HG03039 (cell line): ENCODE measurements around the gene CCDC70.
A peak's percentile ranks its signal among the peaks of the same experiment; 100 is the strongest.

Experiments used
- ATAC-seq: cut with Tn5 transposase; IDR thresholded peaks from one replicate; pipeline ENCODE4 v1.9.1; 2021; ENCODE audit warnings: mild to moderate bottlenecking, moderate library complexity; ENCODE audit not compliant: unreplicated experiment

Gene CCDC70

DNA sequence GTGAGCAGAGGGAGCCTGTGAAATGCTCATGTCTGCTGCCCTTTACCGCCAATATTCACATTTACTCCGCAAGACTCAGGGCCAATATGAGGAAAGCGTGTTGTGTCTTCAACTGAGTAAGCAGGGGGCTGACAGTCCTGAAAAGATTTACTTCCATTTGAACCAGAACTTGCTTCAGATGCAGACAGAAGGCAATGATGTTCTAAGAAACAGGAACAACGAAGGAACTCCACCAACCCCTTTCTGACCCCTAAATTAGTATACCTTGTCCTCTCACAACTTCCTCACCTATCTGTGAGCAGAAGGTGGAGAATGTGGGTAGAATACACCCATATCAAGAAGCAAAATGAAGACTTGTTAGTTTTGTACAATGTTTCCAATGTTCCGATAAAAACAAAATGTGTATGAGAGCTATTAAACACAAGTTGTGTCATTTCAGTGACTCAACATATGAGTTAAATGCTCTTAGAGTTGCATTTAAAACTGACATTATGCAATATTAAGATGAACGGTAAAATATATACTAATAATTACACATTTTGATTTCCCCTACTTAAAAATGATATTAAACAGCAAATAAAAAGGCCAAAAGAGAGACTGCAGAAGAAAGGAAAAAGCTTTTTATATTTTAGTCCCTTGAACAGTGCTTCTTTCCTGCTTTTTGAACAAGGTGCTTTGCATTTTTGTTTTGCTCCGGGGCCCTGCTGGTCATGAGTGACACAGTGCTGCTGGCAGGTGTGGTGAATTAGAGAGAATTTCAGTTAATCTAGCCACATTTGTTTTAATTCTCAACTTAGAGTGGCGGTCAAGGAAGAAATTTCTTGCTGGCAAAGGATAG, 32.8 kb upstream of the CCDC70 start:
- ATAC-seq, result no peak

DNA sequence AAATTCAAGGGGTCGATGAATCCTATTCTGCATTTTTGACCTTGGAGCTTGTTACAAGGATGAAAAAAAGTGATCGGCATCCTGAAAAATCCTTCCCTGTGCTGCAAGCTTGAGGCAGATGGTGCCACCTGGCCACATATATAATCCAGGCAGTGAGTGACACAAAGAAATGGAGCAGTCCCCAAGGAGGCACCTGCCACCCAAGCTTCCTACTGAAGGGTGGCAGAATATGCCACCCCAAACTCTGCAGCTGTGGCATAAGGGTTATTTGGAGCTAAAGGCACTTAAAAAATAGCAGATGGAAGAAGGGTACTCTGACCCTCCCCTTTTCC, 32.2 kb upstream of the CCDC70 start:
- ATAC-seq, result no peak

DNA sequence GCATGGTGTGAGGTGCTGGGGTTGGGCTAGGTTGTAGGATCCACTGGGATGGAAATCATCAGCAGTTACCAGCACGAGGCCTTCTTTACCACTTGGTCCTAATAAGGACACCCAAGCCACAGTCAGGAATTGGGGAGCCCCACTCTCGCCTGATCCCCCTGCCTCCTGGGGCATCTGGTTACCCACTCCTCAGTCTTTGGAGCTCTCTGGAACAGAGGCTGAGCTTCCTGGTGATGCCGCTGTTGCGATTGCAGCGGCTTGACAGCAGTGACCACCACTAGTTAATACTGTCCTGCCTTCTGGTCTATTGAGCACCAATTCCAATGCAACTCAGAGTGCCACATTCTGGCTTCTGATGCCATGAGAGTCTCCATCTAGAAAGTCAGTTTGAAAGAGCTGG, 30.2 kb upstream of the CCDC70 start:
- ATAC-seq, result no peak

DNA sequence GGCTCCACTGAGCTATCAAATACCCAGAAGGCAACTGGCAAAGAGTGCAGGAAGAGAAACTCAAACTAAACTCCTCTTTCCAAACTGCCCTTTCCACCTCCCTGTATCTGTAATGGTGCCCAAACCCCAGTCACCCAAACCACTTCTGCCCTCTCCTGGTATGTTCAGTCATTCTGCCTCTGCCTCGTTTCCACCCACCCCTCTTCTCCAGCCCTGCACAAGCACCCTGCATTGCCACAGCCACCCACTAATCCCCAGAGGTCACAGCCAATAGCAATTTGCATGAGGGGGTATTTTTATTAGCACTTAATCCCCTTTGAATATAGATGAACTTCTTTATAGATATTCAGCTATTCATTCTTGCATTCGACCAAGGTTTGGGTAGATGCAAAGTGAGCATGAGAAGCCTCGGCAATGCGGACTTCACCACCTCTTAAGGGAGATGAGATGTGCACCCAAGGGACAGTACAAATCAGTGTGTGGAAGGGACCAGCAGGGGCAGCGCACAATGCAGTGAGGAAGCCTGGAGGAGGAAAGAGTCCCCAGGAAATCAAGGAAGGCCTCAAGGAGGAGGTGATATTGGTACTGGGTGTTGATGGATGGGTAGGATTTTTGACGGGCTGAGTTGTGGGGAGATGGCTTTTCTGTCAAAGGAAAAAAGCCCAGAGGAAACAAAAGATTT, 29.2 kb upstream of the CCDC70 start:
- ATAC-seq, result peak; percentile 68

DNA sequence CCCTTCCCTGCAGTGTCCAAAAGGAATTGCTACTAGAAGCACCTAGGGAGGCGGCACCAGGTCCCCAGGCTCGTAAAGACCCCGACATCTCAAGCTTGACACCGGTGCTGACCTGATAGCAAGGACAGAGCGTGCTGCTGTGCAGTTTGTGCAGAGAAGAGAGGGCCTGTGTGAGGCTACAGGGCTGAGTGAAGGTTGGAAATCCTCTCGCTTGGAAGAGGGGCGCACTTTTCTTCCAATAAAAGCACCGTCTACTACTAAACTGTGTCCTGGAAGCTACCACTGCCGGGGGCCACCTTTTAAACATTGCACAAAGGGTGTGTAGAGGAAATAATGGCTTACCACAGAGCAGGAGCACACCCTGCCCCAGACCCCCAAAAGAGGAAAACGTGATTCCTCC, 27.8 kb upstream of the CCDC70 start:
- ATAC-seq, result no peak

DNA sequence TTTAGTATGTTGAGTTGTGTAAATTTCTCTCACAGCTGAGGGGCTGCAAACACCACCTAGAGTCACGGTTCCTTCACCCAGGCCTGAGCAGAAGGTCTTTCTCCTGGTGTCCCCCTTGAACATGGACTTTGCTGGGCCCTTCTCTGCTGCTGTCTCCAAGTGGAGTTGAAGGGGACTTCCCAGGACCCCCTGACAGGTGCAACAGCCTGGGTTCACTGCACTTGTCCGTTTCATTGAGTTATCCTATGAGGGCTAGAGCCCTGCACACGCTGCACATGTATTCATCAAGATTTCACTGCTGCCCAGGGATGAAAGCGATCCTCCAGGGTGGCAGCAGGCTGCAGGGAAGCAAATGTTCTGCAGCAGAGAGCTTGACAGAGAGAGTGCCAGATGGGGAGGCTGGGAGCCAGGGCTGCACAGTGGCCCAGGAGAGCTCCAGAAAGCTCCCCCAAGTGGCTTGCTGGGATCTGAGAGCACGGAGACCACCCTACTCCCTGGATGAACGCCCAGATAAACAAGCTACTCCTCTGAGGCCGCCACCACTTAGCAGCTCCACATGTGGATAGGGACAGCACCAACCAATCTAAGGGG, 27.1 kb upstream of the CCDC70 start:
- ATAC-seq, result no peak

DNA sequence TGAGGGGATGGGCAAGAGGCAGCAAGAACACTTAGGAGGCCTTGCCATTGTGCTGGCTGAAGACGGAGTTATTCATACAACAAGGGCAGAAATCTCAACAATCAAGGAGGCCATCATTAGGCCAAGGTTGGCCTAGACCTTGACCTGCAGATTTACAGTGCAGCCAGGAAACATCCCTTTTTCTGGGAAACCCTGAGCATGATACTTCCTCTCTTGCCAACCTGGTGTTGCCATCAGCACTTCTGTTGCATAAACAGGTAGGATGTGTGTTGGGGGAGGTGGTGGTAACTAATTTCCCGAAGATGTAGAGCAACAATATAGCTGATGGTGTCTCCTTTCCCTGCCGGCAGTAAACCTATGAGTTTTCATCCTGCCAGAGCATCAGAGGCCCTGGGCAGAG, 24.8 kb upstream of the CCDC70 start:
- no peak for ATAC-seq

DNA sequence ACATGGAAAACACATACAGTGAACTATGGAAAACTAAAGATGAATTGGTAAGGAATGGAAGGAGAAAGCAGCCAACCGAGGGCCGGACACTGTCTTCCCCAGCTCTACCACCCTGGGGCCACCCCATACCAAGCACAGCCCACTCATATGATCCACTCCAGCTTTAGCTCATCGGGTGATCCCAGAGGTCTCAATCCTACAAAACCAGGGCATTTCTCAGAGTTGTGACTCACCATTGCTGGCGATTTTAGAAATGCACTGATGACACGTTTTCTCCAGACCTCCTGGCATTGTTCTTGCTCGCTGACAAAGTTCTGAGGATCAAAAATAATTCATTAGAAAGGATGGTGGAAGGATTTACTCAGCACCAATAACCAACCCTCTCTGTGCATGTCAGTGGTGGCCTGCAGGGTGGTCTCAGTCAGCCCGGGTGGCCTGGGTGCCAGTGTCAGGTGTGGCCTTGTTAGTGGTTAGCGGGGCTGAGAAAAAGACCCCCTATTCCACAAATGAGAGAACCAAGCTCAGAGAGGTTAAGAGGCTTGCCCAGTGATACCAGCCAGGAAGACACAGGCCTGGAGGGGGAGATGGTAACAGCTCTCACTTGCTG, 23.4 kb upstream of the CCDC70 start:
- ATAC-seq, result no peak

DNA sequence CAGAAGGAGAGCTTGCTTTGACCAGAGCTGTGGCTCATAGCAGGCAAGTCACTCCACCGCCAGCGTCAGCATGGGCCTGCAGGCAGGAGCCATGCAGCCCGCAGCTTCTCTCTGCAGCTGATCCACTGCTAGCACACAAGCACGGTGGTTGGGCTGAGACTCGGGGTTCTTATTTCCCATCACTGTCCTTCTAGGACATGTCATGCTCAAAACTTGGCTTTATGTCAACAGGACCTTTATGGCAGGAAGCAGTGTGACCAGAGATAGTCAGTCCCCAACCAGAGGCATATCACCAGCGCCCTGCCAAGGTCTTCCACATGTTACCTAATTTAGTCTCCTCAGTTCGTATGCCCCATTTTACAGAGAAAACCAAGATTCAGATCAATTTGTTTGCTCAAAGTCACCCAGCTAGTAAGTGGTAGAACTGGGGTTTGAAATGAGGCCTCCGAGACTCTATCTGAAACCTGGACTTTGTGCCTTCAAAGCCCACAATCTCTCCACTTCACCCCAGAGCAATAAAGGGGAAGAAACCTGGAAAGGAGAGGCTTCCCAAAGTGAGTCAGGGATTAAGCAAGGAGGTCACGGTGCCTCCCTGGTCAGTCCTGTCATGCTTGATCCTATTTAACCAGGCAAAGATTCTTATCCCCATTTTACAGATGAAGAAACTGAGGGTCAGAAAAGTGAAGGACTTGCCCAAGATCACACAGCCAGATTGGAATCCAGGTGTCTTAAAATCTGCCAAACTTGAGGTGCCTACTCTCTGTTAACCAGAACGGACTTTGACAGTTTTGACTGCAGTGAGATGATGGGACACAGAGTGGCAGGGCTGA, 21.8 kb upstream of the CCDC70 start:
- ATAC-seq, result no peak

DNA sequence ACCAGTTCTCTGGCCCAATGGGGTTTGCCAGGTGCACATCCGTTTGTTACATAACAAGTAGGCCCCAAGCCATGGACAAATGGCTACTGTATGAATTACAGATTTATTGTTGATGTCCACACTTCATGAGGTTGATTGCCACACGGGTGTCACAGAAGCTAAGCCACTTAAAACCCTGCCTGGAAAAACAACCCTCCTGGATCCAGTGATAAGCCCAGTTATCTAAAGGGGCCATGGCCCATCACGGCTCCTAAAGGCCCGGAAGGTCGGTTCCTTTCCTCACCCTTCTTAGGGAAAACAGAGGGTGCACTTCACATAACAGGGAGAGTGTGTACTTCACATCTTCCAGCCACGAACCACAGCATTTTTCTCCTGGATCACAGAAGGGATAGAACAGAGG, 20.9 kb upstream of the CCDC70 start:
- ATAC-seq, result no peak

DNA sequence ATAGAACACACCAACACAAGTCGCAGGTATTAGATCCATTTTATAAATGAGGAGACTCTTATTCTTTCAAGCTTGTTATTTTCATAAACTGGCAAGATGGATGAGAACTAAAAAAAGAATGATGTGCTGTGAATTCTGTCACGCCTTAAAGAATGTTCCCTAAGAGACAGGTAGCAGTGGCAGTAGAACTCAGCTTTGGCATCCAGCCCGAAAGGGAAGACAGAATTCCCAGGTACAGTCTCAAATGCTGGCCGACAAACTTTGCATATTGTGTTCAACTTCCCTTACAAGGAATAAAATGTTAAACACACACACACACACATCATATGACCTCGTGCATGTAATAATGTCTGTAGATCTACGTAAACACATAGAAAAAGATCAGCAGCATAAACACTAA, 20.0 kb upstream of the CCDC70 start:
- no peak for ATAC-seq

DNA sequence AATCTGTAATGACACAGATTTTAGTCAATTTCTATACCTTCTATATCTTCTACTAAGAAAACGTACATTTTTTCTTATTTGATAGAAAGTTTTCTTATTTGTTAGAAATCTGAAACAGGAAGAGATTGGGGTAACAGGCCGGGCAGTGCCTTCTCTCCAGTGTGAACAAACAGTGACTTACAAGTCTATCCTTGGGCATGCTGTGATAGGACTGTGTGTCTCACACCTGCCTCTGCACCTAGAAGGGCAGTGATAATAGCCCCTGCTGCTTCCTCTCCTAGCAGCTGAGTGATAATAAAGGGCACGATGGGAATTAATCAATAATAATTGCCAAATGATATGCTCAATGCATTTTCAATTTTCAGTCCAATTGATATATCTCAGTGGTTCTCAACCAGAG, 18.2 kb upstream of the CCDC70 start:
- ATAC-seq, result no peak

DNA sequence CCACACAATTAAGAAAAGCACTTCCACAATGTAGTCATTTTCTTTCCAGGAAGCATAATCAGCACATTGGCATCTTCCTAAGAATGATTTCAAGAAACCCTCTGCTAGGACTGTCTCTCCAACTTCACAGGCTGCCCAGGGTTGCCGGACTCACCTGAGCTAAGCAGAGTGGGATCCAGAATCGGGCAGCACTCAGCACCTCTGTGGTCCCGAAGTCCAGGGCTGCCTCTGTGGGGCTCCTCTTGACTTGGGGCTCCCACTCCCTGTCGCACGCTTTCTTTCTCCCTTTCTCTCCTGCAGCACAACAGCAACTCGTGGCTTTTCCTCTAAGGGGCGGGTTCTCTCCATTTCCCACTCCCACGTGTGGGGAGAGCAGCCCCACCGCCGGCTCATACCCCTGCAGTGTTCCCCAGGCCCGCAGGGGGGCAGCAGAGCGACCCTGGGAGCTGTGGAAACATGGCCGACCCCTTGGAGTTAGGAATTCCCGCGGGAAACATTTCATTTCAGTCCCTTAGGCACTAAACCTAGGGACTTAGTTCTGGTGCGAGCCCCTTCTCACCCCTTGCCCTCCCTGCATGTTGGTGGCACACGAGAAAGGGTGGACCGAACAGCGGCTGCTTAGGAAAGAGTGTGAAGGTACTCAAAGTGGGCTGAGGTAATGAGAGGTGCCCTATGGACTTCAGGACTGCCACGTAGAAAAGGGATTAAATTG, 16.8 kb upstream of the CCDC70 start, which contains the start of gene TMEM272:
TSS of gene TMEM272 (minus strand) at position 316 of the 712 bp plus-strand sequence. CDS start 6,647 bp downstream, outside the sequence.
- no peak for ATAC-seq

DNA sequence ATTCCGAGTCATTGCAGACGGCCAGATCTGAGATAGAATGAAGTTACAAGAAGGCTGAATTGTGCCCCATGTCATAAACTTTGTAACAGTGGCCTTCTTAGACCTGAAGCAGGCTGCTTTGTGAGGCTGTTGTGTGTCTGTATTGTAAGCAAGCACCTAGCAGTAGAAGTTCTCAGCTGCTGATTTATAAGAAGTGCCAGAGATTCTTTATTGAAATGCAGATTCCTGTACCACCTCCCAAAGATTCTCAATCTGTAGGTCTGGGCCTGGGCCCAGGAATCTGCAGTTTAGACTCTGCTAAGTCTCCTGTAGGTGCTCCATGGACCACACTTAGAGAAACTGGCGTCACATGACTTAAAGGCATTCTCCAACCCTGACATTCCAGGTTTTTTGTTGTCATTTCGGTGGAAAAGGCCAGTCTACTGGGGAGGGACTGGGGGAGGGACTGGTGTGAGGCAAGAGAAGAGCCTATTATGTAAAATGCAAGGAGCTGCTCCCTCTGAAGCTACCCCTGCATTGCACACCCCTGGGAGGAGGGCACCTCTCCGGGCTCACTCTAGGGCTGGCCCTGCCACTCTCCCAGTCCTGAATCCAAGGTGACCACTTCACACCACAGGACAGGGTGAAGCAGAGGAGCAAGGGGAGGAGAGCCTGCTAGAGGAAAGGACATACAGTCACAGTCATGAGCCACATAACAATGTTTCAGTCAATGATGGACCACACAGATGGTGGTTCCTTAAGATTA, 16.0 kb upstream of the CCDC70 start:
- ATAC-seq, result no peak

DNA sequence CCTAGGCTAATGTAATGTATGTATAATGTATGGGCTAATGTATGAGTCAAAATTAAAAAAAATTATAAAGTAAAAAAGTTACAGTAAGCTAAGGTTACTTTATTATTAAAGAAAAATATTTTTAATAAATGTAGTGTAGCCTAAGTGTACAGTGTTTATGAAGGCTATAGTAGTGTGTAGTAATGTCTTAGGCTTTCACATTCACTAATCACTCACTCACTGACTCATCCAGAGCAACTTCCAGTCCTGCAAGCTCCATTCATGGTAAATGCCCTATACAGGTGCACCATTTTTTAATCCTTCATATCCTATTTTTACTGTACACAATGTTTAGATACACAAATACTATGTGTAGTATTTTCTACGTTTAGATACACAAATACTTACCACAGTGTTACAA, 15.0 kb upstream of the CCDC70 start:
- no peak for ATAC-seq

DNA sequence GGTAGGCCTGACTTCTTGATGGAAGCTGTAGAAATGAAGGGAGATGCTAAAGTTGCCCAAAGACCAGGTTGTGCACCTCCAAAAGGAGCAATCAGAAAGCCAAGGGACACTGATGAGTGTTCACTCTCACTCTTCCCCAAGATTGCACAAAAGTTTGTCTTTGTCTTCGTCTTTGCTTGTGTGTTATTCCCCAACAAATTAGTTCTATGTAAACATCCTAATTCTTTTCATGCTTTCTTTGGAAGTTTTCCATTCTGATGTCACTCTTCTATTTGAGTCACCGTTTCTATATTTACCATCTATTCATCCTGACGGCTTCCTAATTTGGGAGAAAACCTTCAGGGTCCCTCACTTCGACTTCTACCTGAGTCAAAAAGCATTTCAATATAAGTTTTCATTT, 13.1 kb upstream of the CCDC70 start:
- ATAC-seq, result no peak

DNA sequence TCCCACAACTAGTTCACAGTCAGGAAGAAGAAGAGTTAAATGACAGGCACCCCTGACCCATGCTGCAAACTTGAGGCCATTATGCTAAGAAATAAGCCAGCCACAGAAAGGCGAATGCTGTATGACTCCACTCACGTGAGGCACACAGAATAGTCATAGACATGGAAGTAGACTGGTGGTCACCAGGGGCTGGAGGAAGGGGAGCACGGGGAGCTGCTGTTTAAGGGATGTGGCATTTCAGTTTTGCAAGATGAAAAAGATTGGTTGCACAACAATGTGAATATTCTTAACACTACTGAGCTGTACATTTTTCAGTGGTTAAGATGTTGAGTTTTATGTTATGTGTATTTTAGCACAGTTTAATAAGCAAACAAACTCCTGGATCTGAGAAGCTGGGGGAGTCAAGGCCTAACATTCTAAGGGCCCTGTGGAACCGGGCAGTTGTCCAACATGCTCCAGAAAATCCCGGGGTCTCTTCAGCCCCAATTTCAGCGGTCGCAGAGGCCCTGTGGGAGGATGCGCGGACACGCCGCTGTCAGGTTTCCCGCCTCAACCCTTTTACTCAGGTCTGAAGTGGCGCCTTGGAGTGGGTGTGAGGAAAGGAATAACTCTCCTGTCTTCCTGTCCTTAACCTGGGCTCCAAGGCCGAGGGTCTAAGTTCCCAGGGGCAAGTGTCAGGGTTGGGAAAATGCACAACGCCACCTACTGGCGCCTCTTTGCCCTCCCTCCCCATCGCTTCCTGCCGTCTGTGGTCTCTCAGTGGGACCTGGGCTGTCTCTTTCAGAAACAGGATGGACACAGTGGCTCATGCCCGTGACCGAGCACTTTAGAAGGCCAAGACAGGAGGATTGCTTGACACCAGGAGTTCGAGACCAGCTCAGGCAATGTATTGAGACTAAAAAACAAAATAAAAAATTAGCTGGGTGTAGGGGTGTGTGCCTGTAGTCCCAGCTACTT, 12.3 kb upstream of the CCDC70 start:
- ATAC-seq, result no peak

DNA sequence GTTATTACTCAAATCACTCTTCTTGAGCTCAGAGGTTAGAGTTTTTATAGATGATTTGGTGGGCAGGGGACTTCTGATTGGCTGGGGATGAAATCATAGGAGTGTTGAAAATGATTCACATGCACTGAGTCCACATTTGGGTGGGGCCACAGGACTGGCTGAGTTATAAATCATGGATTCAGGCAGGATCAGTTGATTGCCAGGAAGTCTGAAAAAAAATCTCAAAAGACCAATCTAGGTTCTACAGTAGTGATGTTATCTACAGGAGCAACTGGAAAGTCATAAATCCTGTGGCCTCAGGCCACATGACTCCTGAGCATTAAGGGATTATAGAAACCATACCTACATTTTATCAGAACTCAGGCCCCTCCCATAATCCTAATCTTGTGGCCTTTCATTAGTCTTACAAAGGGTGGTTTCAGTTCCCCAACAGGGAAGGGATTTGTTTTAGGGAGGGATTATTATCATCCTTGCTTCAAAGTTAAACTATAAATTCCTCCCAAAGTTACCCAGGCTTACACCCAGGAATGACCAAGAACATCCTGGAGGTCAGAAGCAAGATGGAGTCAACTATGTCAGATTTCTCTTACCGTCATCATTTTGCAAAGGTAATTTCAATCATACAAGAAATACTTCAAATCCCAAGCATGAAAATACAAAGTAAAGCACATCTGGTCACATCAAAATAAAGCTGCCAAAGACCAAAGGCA, 5.6 kb upstream of the CCDC70 start:
- no peak for ATAC-seq
